OCI-LY3 (cell line): Measurements from ENCODE around the gene DGKB.

Experiments used
- EZH2phosphoT487 ChIP-seq: fragments of 200-600 bp; shearing (Covaris generic); IDR thresholded peaks from 2 replicates; pipeline ENCODE4 v1.6.1; 2018; ENCODE audit warnings: antibody characterized with exemption, mixed run types, low read depth
- TF ChIP-seq, protein P1 (sequence below): fragments of 200-600, 300-600 bp; sonication (generic); IDR thresholded peaks from 2 replicates; pipeline ENCODE4 v1.5.1; 2014; ENCODE audit warnings: antibody characterized with exemption, low read length, low read depth

GRCh38 chr7:14380881-14381280 is 521.7 kb downstream of the DGKB start:
- TF ChIP-seq EZH2phosphoT487 = no peak
- TF ChIP-seq, protein P1, sequence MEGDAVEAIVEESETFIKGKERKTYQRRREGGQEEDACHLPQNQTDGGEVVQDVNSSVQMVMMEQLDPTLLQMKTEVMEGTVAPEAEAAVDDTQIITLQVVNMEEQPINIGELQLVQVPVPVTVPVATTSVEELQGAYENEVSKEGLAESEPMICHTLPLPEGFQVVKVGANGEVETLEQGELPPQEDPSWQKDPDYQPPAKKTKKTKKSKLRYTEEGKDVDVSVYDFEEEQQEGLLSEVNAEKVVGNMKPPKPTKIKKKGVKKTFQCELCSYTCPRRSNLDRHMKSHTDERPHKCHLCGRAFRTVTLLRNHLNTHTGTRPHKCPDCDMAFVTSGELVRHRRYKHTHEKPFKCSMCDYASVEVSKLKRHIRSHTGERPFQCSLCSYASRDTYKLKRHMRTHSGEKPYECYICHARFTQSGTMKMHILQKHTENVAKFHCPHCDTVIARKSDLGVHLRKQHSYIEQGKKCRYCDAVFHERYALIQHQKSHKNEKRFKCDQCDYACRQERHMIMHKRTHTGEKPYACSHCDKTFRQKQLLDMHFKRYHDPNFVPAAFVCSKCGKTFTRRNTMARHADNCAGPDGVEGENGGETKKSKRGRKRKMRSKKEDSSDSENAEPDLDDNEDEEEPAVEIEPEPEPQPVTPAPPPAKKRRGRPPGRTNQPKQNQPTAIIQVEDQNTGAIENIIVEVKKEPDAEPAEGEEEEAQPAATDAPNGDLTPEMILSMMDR = no peak
